ENCODE results near the gene MEX3A.

GRCh38 chr1:156073740-156074139, 8.5 kb downstream of the MEX3A start:
- TF ChIP-seq CTCF (conservative IDR thresholded peaks at IDR 0.05; ENCODE audit: low read depth in 2 of 2) (no peak), ZNF331 (CRISPR knock-in tag; IDR thresholded peaks at IDR 0.05; ENCODE audit: low read depth) (no peak), EZH2phosphoT487 (IDR thresholded peaks at IDR 0.05; ENCODE audit: unreplicated experiment) (no peak), EZH2 (IDR thresholded peaks at IDR 0.05; ENCODE audit: low read depth, unreplicated experiment) (no peak), JUNB (IDR thresholded peaks at IDR 0.05; ENCODE audit: unreplicated experiment) (no peak)
